SK-N-MC (cell line): Measurements from ENCODE around the gene CYP27B1.

ENCODE experiments used
- EZH2 ChIP-seq: fragments of 200-600 bp; sonication (generic); IDR thresholded peaks from one replicate; pipeline ENCODE4 v1.6.1; 2017; ENCODE audit warnings: antibody characterized with exemption
- POLR2AphosphoS5 ChIP-seq: IDR thresholded peaks from 2 replicates; pipeline ENCODE4 v1.6.1; 2012; ENCODE audit warnings: mild to moderate bottlenecking, low read depth, low read length, borderline replicate concordance

GRCh38 chr12:57741413-57741789 is 25.5 kb downstream of the CYP27B1 start:
- TF ChIP-seq EZH2, result no peak
- no peak for TF ChIP-seq POLR2AphosphoS5
